Caco-2 (cell line): ENCODE results near the gene PARM1. TPM values are rescaled to one million over a fixed set of nuclear protein-coding genes. Genes with fewer than 3 reads are reported as not detected.
A peak's percentile ranks its signal among the peaks of the same experiment; 100 is the strongest.

Experiments used
- BruUV-seq: library from RNA; stranded (reverse); fragments of 400-500 nt; replicated peaks from 2 replicates; lab custom pipeline; 2021; lab: Mats Ljungman, UMichigan
- CTCF ChIA-PET: fragments of 300-600 bp; sonication (Branson Sonifier 250); formaldehyde crosslinking; loops from one replicate; lab custom pipeline; 2022; ENCODE audit warnings: antibody characterized with exemption; lab: Charles Lee
- POLR2A ChIA-PET: fragments of 300-600 bp; sonication (Branson Sonifier 250); formaldehyde crosslinking; loops from one replicate; lab custom pipeline; 2022; ENCODE audit warnings: antibody characterized with exemption; lab: Charles Lee
- DNase-seq, 2 experiments: peaks; one replicate each; pipeline versions ENCODE4 v3.0.0 to v3.0.0-alpha.2; 2020 to 2022
- H3K27me3 ChIP-seq: replicated peaks from 2 replicates; pipeline ENCODE4 v1.6.0; 2011; ENCODE audit warnings: low read length; ENCODE audit not compliant: control insufficient read depth, insufficient read depth
- H3K36me3 ChIP-seq: 2 replicates; pipeline ENCODE4 v1.5.1; 2011; ENCODE audit warnings: low read length; ENCODE audit not compliant: control insufficient read depth, insufficient read depth
- H3K4me1 ChIP-seq: fragments of 250-450 bp; sonication (Bioruptor Pico); 2 replicates; pipeline ENCODE4 v1.5.1; 2020; ENCODE audit warnings: mild to moderate bottlenecking
- H3K4me3 ChIP-seq: 2 replicates; pipeline ENCODE4 v1.5.1; 2011; ENCODE audit warnings: low read depth, mild to moderate bottlenecking, control low read depth, low read length
- H3K9me3 ChIP-seq: fragments of 250-450 bp; sonication (Bioruptor Pico); 2 replicates; pipeline ENCODE4 v1.5.1; 2020; ENCODE audit warnings: mild to moderate bottlenecking, moderate library complexity
- H3K27ac Mint-ChIP-seq: one replicate; pipeline ENCODE4 v1.8.0; 2022; ENCODE audit warnings: mixed read lengths; ENCODE audit not compliant: unreplicated experiment
- H3K27me3 Mint-ChIP-seq: one replicate; pipeline ENCODE4 v1.8.0; 2022; ENCODE audit warnings: mixed read lengths; ENCODE audit not compliant: insufficient read depth, unreplicated experiment
- H3K36me3 Mint-ChIP-seq: one replicate; pipeline ENCODE4 v1.8.0; 2022; ENCODE audit warnings: mild to moderate bottlenecking, mixed read lengths; ENCODE audit not compliant: insufficient read depth, unreplicated experiment
- H3K4me1 Mint-ChIP-seq: one replicate; pipeline ENCODE4 v1.8.0; 2022; ENCODE audit warnings: low read depth, mixed read lengths; ENCODE audit not compliant: unreplicated experiment
- H3K4me3 Mint-ChIP-seq: one replicate; pipeline ENCODE4 v1.8.0; 2022; ENCODE audit warnings: mild to moderate bottlenecking, moderate library complexity, mixed read lengths; ENCODE audit not compliant: unreplicated experiment
- H3K9me3 Mint-ChIP-seq: one replicate; pipeline ENCODE4 v1.8.0; 2022; ENCODE audit warnings: mixed read lengths; ENCODE audit not compliant: unreplicated experiment
- intact Hi-C: fragments of 100-400 bp; cut with micrococcal nuclease; formaldehyde crosslinking; loops from one replicate; pipeline ENCODE4 v1.10.0; 2022; ENCODE audit not compliant: unreplicated experiment
- total RNA-seq: library from RNA; stranded (reverse); gene quantifications from 2 replicates; pipeline ENCODE4 v1.2.3, GENCODE V29; 2022
- TF ChIP-seq, protein P1 (sequence below), 2 experiments: fragments of 200-600 bp in 1 of 2; IDR thresholded peaks; 1 replicate in 1 of 2; 2 replicates in 1 of 2; pipeline versions ENCODE4 v1.5.1 to v1.8.0; 2011 to 2022; ENCODE audit warnings: antibody characterized with exemption in 1 of 2, control low read depth in 1 of 2, inconsistent platforms in 1 of 2, low read depth in 1 of 2, low read length in 1 of 2, mild to moderate bottlenecking in 1 of 2, moderate library complexity in 1 of 2; ENCODE audit not compliant: insufficient read depth in 1 of 2, severe bottlenecking in 1 of 2, unreplicated experiment in 1 of 2

Gene PARM1
- total RNA-seq, 1 experiment from 2014 or later: 1.7 TPM

DNA sequence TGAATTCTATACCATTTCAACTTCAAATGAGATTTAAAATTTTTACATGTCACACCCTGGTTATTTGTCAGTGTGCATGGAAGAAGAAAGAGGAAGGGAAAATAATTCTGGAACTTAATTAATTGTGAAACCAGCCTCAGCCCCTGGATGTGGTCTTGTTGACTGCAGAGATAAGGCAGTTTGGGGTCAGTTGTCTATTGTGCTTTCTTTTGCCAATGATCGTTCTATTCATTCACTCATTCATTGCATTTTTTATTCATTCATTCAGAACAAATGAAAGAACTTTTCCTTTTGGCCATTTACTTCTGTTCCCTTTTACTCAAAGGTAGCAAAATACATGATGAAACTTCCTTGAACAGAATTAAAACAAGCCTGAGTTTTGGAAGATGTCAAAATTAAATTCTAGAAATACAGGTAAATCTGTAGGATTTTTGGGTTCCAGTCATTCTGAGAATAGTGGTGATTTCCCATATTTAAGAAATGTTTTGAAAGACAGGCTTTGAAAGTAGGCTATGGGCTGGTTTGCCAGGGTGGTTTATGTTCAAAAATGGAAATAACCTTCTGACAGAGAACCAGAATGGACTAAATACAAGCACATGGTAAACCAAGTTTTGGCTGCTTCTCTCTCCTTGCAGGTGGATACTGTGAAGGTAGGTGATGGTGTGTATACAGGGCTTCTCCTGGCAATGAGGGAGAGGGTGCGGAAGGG is 35.7 kb downstream of the PARM1 start:
- Mint-ChIP-seq H3K4me1 (peaks cover 20% of the 10 kb centered on the region), H3K9me3 (peaks cover 4% of the 10 kb centered on the region), H3K27me3 (no peaks in the 10 kb centered on the region), H3K4me3 (no peak overlapping the region), H3K36me3 (no peaks in the 10 kb centered on the region), H3K27ac (no peak overlapping the region)
- no TSS peak for BruUV-seq
- no peak for DNase-seq
- intact Hi-C loops: no loop called here
- ChIA-PET POLR2A (no interaction called here), CTCF (no interaction called here)
- no peak overlapping the region for H3K4me3 ChIP-seq
- no peaks in the 10 kb centered on the region for H3K9me3 ChIP-seq
- TF ChIP-seq, protein P1, sequence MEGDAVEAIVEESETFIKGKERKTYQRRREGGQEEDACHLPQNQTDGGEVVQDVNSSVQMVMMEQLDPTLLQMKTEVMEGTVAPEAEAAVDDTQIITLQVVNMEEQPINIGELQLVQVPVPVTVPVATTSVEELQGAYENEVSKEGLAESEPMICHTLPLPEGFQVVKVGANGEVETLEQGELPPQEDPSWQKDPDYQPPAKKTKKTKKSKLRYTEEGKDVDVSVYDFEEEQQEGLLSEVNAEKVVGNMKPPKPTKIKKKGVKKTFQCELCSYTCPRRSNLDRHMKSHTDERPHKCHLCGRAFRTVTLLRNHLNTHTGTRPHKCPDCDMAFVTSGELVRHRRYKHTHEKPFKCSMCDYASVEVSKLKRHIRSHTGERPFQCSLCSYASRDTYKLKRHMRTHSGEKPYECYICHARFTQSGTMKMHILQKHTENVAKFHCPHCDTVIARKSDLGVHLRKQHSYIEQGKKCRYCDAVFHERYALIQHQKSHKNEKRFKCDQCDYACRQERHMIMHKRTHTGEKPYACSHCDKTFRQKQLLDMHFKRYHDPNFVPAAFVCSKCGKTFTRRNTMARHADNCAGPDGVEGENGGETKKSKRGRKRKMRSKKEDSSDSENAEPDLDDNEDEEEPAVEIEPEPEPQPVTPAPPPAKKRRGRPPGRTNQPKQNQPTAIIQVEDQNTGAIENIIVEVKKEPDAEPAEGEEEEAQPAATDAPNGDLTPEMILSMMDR (IDR thresholded peaks at IDR 0.05; ENCODE audit: insufficient read depth in 1 of 2, low read depth in 1 of 2, low read length in 1 of 2, severe bottlenecking in 1 of 2, unreplicated experiment in 1 of 2): no peak
- H3K36me3 ChIP-seq: no peaks in the 10 kb centered on the region
- H3K27me3 ChIP-seq: no peaks in the 10 kb centered on the region
- peaks cover 24% of the 10 kb centered on the region for H3K4me1 ChIP-seq

DNA sequence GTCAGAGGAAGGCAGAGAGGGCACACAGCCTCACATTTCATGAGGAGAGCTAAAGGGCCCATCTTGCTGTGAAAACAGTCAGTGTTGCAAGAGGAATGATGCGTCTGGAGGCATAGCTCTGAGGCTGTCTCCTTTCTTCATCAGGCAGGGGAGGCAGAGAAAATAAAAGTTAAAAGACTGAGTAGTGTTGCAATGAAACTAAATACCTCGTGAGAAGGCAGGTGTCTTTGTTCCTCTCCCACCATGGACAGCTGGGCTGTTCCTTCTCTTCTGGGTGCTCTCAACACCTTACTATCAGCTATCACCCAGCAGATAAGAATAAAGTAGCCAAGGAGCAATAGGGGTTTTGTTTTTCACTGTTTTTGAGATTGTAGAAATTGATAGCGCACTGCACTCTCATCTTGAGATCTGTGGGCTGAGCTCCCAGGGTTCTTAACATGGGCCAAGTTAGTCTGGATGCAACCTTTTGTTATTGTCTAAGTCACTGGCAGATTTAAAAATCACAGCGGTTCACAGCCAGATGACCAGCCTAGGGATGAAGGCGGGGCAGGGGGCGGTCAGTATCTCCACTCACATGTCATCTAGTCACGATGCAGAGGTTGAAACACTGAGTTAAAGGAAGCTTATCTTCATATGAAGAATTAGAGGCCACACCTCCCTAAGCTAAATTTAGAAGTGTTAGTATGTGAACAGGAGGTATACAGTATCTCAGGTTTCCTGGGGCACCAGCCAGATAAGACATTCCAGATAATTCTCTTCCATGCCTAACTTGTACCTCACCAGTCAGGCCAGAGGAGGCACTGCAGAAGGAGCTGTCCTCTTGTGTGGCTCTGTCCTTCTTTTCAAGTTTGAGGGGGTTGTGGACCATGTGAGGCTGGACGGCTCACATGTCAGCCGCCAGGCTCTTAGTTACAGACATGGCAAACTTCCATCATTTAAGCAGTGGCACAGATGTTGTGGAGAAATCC is 36.9 kb downstream of the PARM1 start:
- Mint-ChIP-seq H3K27me3 (no peaks in the 10 kb centered on the region), H3K4me1 (peaks cover 10% of the 10 kb centered on the region), H3K4me3 (no peak overlapping the region), H3K36me3 (no peaks in the 10 kb centered on the region), H3K9me3 (peaks cover 10% of the 10 kb centered on the region), H3K27ac (no peak overlapping the region)
- Histone ChIP-seq H3K27me3 (no peaks in the 10 kb centered on the region), H3K4me3 (no peak overlapping the region), H3K9me3 (no peaks in the 10 kb centered on the region), H3K36me3 (no peaks in the 10 kb centered on the region), H3K4me1 (peaks cover 24% of the 10 kb centered on the region)
- TF ChIP-seq, protein P1 (IDR thresholded peaks at IDR 0.05; ENCODE audit: insufficient read depth in 1 of 2, low read depth in 1 of 2, low read length in 1 of 2, severe bottlenecking in 1 of 2, unreplicated experiment in 1 of 2): peak in 1 of 2 experiments; percentile 35
- BruUV-seq: no TSS peak
- CTCF ChIA-PET: interaction anchor here (0.8 to 0.9 kb wide), 3 partner anchors 22 to 96 kb away, joined by 3 to 4 read pairs (median 4); partner anchors contain the start of gene PARM1
- POLR2A ChIA-PET: no interaction called here
- DNase-seq: peak; percentile 43 to 51
- intact Hi-C loops: no loop called here

DNA sequence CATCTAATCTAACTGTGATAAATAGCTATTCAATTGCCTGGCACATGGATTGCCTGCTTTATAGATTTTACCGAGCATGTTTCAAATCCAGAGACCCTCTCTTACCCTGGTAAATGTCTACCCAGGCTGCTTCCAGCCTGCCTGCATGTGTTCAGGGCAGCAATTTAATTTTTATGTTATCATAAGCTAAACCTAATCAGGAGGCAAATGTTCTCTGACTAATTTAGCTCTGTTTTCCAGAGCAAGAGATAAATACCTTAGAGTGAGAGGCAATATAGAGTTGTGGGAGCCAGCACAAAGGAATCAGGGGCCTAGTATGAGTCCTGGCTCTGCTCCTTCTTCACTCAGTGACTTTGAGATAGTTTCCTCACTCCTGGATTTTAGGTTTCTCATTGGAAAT is 37.7 kb downstream of the PARM1 start:
- H3K27me3 Mint-ChIP-seq: no peaks in the 10 kb centered on the region
- Histone ChIP-seq H3K4me1 (peaks cover 24% of the 10 kb centered on the region), H3K27me3 (no peaks in the 10 kb centered on the region), H3K4me3 (no peak overlapping the region), H3K9me3 (no peaks in the 10 kb centered on the region), H3K36me3 (no peaks in the 10 kb centered on the region)
- intact Hi-C loops: no loop called here
- no peaks in the 10 kb centered on the region for H3K36me3 Mint-ChIP-seq
- TF ChIP-seq, protein P1 (IDR thresholded peaks at IDR 0.05; ENCODE audit: insufficient read depth in 1 of 2, low read depth in 1 of 2, low read length in 1 of 2, severe bottlenecking in 1 of 2, unreplicated experiment in 1 of 2): no peak
- H3K4me1 Mint-ChIP-seq: peaks cover 10% of the 10 kb centered on the region
- peaks cover 10% of the 10 kb centered on the region for H3K9me3 Mint-ChIP-seq
- CTCF ChIA-PET: interaction anchor here (0.8 to 0.9 kb wide), 2 partner anchors 22 to 38 kb away, joined by 3 to 4 read pairs; partner anchors contain the start of gene PARM1
- H3K4me3 Mint-ChIP-seq: no peak overlapping the region
- H3K27ac Mint-ChIP-seq: no peak overlapping the region
- POLR2A ChIA-PET: no interaction called here
- no TSS peak for BruUV-seq
- no peak for DNase-seq
